NK-92 (cell line): ENCODE measurements around the gene CHST11.

ENCODE experiments used
- DNase-seq: peaks from one replicate; lab custom pipeline; 2025; ENCODE audit not compliant: unreplicated experiment; lab: John Stamatoyannopoulos, UW

CHST11 gene

GRCh38 chr12:104691721-104692556, 235.2 kb downstream of the CHST11 start:
- no peak for DNase-seq

GRCh38 chr12:104692557-104693218, 235.9 kb downstream of the CHST11 start:
- DNase-seq = no peak

GRCh38 chr12:104693493-104693892, 236.7 kb downstream of the CHST11 start:
- no peak for DNase-seq

- DNase-seq = no peak
Observed at GRCh38 chr12:104694161-104694560, 237.4 kb downstream of the CHST11 start.

GRCh38 chr12:104694711-104695110, 238.0 kb downstream of the CHST11 start:
- DNase-seq = no peak

- no peak for DNase-seq
Observed at GRCh38 chr12:104695453-104696148, 238.9 kb downstream of the CHST11 start.

GRCh38 chr12:104697186-104697585, 240.4 kb downstream of the CHST11 start:
- no peak for DNase-seq

GRCh38 chr12:104698871-104699270, 242.1 kb downstream of the CHST11 start:
- no peak for DNase-seq

GRCh38 chr12:104699489-104700190, 242.9 kb downstream of the CHST11 start:
- DNase-seq = no peak

GRCh38 chr12:104700324-104700723, 243.6 kb downstream of the CHST11 start:
- DNase-seq = no peak

- no peak for DNase-seq
Observed at GRCh38 chr12:104701301-104701700, 244.6 kb downstream of the CHST11 start.

- DNase-seq = no peak
Observed at GRCh38 chr12:104701756-104702155, 245.0 kb downstream of the CHST11 start.

GRCh38 chr12:104702565-104703139, 245.9 kb downstream of the CHST11 start:
- DNase-seq = no peak

- DNase-seq = no peak
Observed at GRCh38 chr12:104703372-104703771, 246.6 kb downstream of the CHST11 start.

- DNase-seq = no peak
Observed at GRCh38 chr12:104704224-104704779, 247.6 kb downstream of the CHST11 start.

GRCh38 chr12:104707194-104707593, 250.4 kb downstream of the CHST11 start:
- DNase-seq = no peak

- no peak for DNase-seq
Observed at GRCh38 chr12:104707794-104708558, 251.2 kb downstream of the CHST11 start.

- DNase-seq = no peak
Observed at GRCh38 chr12:104708891-104709290, 252.1 kb downstream of the CHST11 start.

GRCh38 chr12:104709692-104710435, 253.1 kb downstream of the CHST11 start:
- no peak for DNase-seq
